Heart left ventricle (tissue), 16 donors: ENCODE measurements around the gene SH3BP4. TPM values are rescaled to one million over a fixed set of nuclear protein-coding genes. Genes with fewer than 3 reads are reported as not detected.

ENCODE experiments used
- ATAC-seq, 4 donors: fragments of 200-7000 bp; cut with Tn5 transposase; one replicate each; pipeline ENCODE4 v1.9.1; 2020 to 2022; ENCODE audit warnings: moderate library complexity in 4 of 4, mild to moderate bottlenecking in 3 of 4, moderate number of reproducible peaks in 1 of 4
- DNase-seq, 5 donors: peaks; one replicate each; pipeline ENCODE4 v3.0.0-alpha.2; 2020
- H3K27ac ChIP-seq, 12 donors: fragments of 200-600 bp; sonication (generic) in 4 of 12; one replicate each; pipeline versions ENCODE4 v1.5.0 to v1.8.0; 2016 to 2022; ENCODE audit warnings: mild to moderate bottlenecking in 2 of 12
- H3K27me3 ChIP-seq, 9 donors: fragments of 200-600 bp; sonication (generic) in 2 of 9; one replicate each; pipeline versions ENCODE4 v1.5.1 to v1.8.0; 2016 to 2022; ENCODE audit warnings: mild to moderate bottlenecking in 3 of 9
- H3K36me3 ChIP-seq, 9 donors: fragments of 200-600 bp; sonication (generic) in 2 of 9; one replicate each; pipeline versions ENCODE4 v1.5.0 to v1.8.0; 2018 to 2022; ENCODE audit warnings: mild to moderate bottlenecking in 2 of 9
- H3K4me1 ChIP-seq, 12 donors: fragments of 200-600 bp; sonication (generic) in 4 of 12; one replicate each; pipeline versions ENCODE4 v1.5.0 to v1.8.0; 2016 to 2022; ENCODE audit warnings: mild to moderate bottlenecking in 3 of 12
- H3K4me3 ChIP-seq, 12 donors: fragments of 200-600 bp; sonication (generic) in 4 of 12; one replicate each; pipeline versions ENCODE4 v1.5.0 to v1.8.0; 2017 to 2022; ENCODE audit warnings: mild to moderate bottlenecking in 9 of 12, moderate library complexity in 4 of 12
- H3K9me3 ChIP-seq, 12 donors: fragments of 200-600 bp; sonication (generic) in 4 of 12; one replicate each; pipeline versions ENCODE4 v1.5.0 to v1.8.0; 2016 to 2022; ENCODE audit warnings: mild to moderate bottlenecking in 1 of 12
- CTCF ChIP-seq, 12 donors: fragments of 200-600 bp; sonication (generic) in 4 of 12; IDR thresholded peaks; one replicate each; pipeline versions ENCODE4 v1.5.0 to v1.8.0; 2018 to 2022; ENCODE audit warnings: antibody characterized with exemption in 12 of 12, mild to moderate bottlenecking in 5 of 12
- POLR2A ChIP-seq, 2 donors: fragments of 450-650 bp; IDR thresholded peaks; one replicate each; pipeline ENCODE4 v1.6.1; 2017; ENCODE audit warnings: antibody characterized with exemption in 2 of 2, mild to moderate bottlenecking in 2 of 2, moderate library complexity in 2 of 2
- WGBS, 4 donors: extraction: QIAGEN DNeasy Blood & Tissue Kit in 2 of 4; methylation state at CpG; one replicate each; pipeline versions ENCODE4 v1.1.5 to v1.1.7; 2013 to 2018; 5-methylcytosine and 5-hydroxymethylcytosine counted together
- intact Hi-C, 10 donors: fragments of 100-400 bp; cut with DNase I; formaldehyde crosslinking; loops; one replicate each; pipeline versions ENCODE4 v1.11.1 to v1.14.2; 2022
- polyA plus RNA-seq, 2 donors: library from polyadenylated mRNA; stranded (reverse); fragments of 200-250 nt; gene quantifications; one replicate each; pipeline ENCODE4 v1.2.3, GENCODE V29; 2013
- total RNA-seq, 9 donors: library from RNA; depleted of rRNA in 2 of 9; stranded (reverse); fragments of >200 nt in 2 of 9; fragmentation: NEBNext Ultra II Directional in 3 of 9; extraction: Animal tissue kit (Norgen Biotek cat#: 25700) in 3 of 9; gene quantifications; one replicate each; pipeline versions ENCODE4 v1.1.0 to v1.2.4, GENCODE V29; 2016 to 2023
- donor health status: ischemic (EF 13 %, LVEDD 7.1; RV severe dilation, severe dysfunction).
- donor health status: healthy with polysubstance abuse.
- donor health status: DM: no; HTN: yes; CAD: no.
- donor health status: DM: no; HTN: no; CAD: no.
- donor health status: ischemic (EF 25% LVEDD 6.9; RV normal size, moderate dysfunction).
- donor health status: ischemic (EF 25% LVEDD 5.7; RV mildly dilated, moderate dysfunction).
- donor health status: healthy.
- donor health status: DM: yes; HTN: yes; CAD: no.
- donor health status: ischemic (EF 35%, LVEDD 5.7; RV mildly dilated, moderate dysfunction).
- donor health status: nonischemic (EF 11% LVEDD 7.7; RV severe dilation, severe dysfunction).
- donor health status: DM: yes; HTN: yes; CAD: no.
- donor health status: PGD.
- donor health status: ischemic (EF 29% LVEDD 5.4; RV normal size, mild dysfunction).
- donor health status: nonischemic (EF 23%, LVEDD 6.1; RV moderate dilation, normal function).

The SH3BP4 gene
- total and polyA plus RNA-seq, 11 donors, result 5.4 to 33.5 (median 12.4) TPM

GRCh38 chr2:234970477-234970882, 18.7 kb downstream of the SH3BP4 start:
- no peak overlapping the region for H3K4me3 ChIP-seq
- 73 to 86% (median 75%) methylated on average over 13 of the region's 13 CpGs for WGBS, 4 donors
- H3K27ac ChIP-seq, result no peak overlapping the region
- DNase-seq (no peak), ATAC-seq (peak in 2 of 4 donors; percentile 31 to 74)
- no peaks in the 10 kb centered on the region for H3K36me3 ChIP-seq
- TF ChIP-seq CTCF (IDR thresholded peaks at IDR 0.05) (no peak), POLR2A (IDR thresholded peaks at IDR 0.05) (no peak)
- intact Hi-C loops, result no loop called here
- peaks cover 0 to 34% (median 14%) of the 10 kb centered on the region in 12 donors for H3K4me1 ChIP-seq
- no peaks in the 10 kb centered on the region for H3K9me3 ChIP-seq
- no peaks in the 10 kb centered on the region for H3K27me3 ChIP-seq

GRCh38 chr2:234971496-234971895, 19.7 kb downstream of the SH3BP4 start:
- DNase-seq, result no peak
- TF ChIP-seq CTCF (IDR thresholded peaks at IDR 0.05) (no peak), POLR2A (IDR thresholded peaks at IDR 0.05) (no peak)
- Histone ChIP-seq H3K36me3 (no peaks in the 10 kb centered on the region), H3K27me3 (no peaks in the 10 kb centered on the region), H3K27ac (no peak overlapping the region), H3K4me1 (peaks cover 0 to 38% (median 16%) of the 10 kb centered on the region in 12 donors), H3K9me3 (no peaks in the 10 kb centered on the region), H3K4me3 (no peak overlapping the region)
- WGBS, 4 donors, result 89 to 99% (median 93%) methylated on average over 7 of the region's 7 CpGs
- intact Hi-C loops, result no loop called here
- ATAC-seq, result no peak

- ATAC-seq, result no peak
- Histone ChIP-seq H3K9me3 (no peaks in the 10 kb centered on the region), H3K36me3 (no peaks in the 10 kb centered on the region)
Observed at GRCh38 chr2:234973008-234973407, 21.2 kb downstream of the SH3BP4 start.

More at GRCh38 chr2:234973008-234973407, 21.2 kb downstream of the SH3BP4 start:
- no peaks in the 10 kb centered on the region for H3K27me3 ChIP-seq
- no peak for TF ChIP-seq CTCF (IDR thresholded peaks at IDR 0.05)
- TF ChIP-seq POLR2A (IDR thresholded peaks at IDR 0.05), result no peak
- H3K4me3 ChIP-seq, result no peak overlapping the region
- peaks cover 0 to 51% (median 24%) of the 10 kb centered on the region in 12 donors for H3K4me1 ChIP-seq
- no peak overlapping the region for H3K27ac ChIP-seq
- WGBS, 4 donors, result 86 to 87% (median 86%) methylated on average over 8 of the region's 8 CpGs
- intact Hi-C loops, result no loop called here
- DNase-seq, result no peak
